Measurements from ENCODE around the gene CDHR2.

CDHR2 gene

GRCh38 chr5:176528761-176529115, 20.4 kb upstream of the CDHR2 start:
- DNase-seq = no peak

GRCh38 chr5:176529116-176529740, 19.9 kb upstream of the CDHR2 start:
- DNase-seq = no peak

- no peak for DNase-seq
Measured at GRCh38 chr5:176529741-176530141, 19.4 kb upstream of the CDHR2 start.

GRCh38 chr5:176530393-176530982, 18.7 kb upstream of the CDHR2 start:
- no peak for DNase-seq

- no peak for DNase-seq
Measured at GRCh38 chr5:176530983-176531901, 17.9 kb upstream of the CDHR2 start.

- no peak for DNase-seq
Measured at GRCh38 chr5:176531902-176532493, 17.1 kb upstream of the CDHR2 start.

- no peak for DNase-seq
Measured at GRCh38 chr5:176532795-176533194, 16.3 kb upstream of the CDHR2 start.

- DNase-seq = no peak
Measured at GRCh38 chr5:176533390-176533789, 15.8 kb upstream of the CDHR2 start.

GRCh38 chr5:176533894-176534611, 15.1 kb upstream of the CDHR2 start:
- DNase-seq = no peak

- DNase-seq = no peak
Measured at GRCh38 chr5:176534640-176535039, 14.5 kb upstream of the CDHR2 start.

GRCh38 chr5:176535101-176535663, 14.0 kb upstream of the CDHR2 start:
- DNase-seq = no peak

GRCh38 chr5:176535664-176536131, 13.4 kb upstream of the CDHR2 start:
- no peak for DNase-seq

GRCh38 chr5:176536132-176536901, 12.8 kb upstream of the CDHR2 start:
- peak; percentile 85 for DNase-seq

GRCh38 chr5:176536902-176537553, 12.1 kb upstream of the CDHR2 start, which contains the start of gene RNF44:
Gene RNF44 (minus strand): TSS chr5:176537402. CDS start chr5:176532472, 4,930 bp downstream.
- peak; percentile 97 for DNase-seq

GRCh38 chr5:176537554-176538229, 11.4 kb upstream of the CDHR2 start:
- peak; percentile 99 for DNase-seq

- DNase-seq = no peak
Measured at GRCh38 chr5:176538230-176538988, 10.7 kb upstream of the CDHR2 start.

- no peak for DNase-seq
Measured at GRCh38 chr5:176538989-176539384, 10.2 kb upstream of the CDHR2 start.

GRCh38 chr5:176540476-176540899, 8.7 kb upstream of the CDHR2 start:
- DNase-seq = no peak

- DNase-seq = no peak
Measured at GRCh38 chr5:176540956-176541337, 8.2 kb upstream of the CDHR2 start.

Measured in fibroblast of skin of back (primary cell).